GM19239 (cell line): Measurements from ENCODE around the gene BPIFB2.

Source experiments
- DNase-seq: peaks from one replicate; pipeline ENCODE4 v3.0.0; 2011; ENCODE audit warnings: low spot score; ENCODE audit not compliant: insufficient read length
- FAIRE-seq: peaks from 2 replicates; lab custom pipeline; 2011; peaks lifted over from hg19 to GRCh38; lab: Jason Lieb, UNC

BPIFB2 gene

DNA sequence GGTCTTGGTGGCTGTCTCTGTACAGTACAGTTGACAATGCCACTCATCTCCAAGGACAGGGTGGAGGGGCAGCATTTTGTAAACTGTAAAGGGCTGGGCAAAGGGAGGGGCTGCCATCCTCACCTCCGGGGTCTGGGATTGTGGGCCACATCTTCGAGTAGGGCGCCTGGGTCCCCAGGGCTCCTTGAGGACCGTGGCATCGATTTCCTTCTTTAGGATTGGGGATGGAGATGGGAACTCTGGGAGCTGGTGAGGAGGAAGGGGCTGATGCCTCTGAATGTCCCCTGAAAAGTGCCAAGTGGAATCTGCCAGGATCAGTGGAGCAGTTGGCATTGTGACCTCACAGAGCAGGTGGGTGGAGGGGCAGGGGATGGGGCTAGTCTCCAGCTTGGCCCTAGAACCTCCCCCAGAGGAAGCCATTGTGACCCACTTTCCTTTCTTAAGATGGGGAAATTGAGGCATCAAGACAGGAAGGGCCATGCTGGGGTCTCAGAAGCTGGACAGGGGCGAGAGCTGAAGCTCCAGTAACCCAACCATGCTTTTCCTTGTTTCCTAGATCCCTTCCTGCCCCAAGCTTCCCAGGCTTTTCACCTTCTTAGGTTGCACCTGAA lies 3.3 kb upstream of the BPIFB2 start, which contains the start of gene SUN5:
SUN5 (minus strand) TSS at position 293 of the 611 bp plus-strand sequence; CDS start at position 200, 93 bp downstream.
- FAIRE-seq (no peak), DNase-seq (no peak)

DNA sequence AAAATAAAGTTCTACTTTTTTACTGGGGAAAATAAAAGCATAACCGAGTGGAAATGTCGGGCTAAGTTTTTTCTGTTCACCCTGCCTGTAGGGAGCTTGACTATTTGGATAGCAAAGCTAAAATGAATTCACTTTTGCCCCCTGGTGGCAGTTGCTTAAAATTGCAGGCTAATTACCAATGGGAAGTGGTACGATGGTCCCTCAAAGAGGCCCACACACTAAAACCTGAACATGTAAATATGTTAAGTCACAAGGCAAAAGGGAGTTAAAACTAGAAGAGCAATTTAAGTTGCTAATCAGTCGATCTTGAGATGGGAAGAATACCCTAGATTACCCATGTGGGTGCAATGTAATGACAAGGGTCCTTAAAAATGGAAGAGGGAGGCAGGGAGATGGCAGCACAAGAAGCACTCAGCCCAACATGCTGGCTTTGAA lies 2.4 kb upstream of the BPIFB2 start:
- FAIRE-seq (no peak), DNase-seq (peak; percentile 38)

DNA sequence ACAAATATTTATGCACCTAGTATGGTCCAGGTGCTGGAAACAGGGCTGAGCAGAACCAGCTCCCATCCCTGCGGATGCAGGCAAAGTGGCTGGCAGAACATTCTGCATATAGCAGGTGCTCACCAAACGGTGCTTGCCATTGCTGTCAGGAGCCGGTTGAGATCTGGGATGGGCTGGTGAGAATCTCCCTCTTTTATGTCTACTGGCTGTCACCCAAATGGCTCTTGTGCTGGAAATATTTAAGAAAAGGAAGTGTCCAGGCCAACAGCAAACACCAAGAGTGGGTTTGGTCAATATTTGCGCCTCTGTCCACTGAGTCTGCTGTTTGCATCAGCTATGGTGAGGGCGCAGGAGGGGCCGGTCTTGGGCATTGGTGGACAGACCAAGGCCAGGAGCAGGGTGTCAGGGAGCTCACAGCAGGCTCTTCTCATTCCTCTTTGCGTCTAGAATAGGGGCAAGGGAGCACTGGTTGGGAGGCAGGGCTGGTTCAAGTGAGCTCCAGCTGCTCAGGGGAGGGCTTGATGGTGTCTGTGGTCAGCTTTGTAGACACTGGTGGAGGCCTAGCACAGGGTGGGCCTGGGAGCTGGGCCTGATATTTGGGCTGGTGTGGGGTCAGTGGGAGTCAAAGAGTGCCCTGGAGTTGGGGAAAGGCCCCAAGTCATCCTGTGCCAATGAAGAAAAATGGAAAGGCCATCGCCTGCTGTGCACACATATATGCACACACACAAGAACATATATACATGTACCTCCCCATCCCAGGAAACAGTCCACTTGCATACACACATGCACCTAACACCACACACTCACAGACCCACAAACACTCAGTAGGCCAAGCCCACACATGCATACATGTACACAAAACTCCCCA lies 1.4 kb upstream of the BPIFB2 start:
- DNase-seq = no peak
- no peak for FAIRE-seq

DNA sequence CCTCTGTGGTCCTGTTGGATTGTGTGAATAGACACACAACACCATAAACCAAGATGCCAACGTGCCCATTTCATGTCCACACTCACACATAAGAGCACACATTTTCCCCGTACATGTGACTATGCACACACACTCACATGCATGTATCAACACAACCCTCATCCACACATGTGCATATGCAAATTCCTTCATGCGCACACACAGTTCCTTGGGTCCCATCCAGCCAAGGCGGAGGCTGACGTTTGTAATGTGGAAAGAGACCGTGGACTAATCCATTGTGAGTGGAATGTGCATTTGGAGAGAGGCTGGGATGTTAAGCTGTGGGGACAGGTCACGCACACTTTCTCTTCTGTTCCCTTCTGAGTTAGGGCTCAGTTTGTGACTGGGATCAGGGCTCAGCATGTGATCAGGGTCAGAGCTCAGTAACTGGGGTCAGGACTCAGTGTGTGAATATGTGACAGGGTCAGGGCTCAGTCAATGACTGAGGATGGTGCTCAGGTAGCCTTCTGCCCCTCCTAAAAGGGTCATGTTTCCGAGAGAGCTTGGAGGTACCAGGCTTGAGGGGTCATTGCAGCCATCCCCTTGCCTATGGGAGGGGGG lies 628 bp upstream of the BPIFB2 start:
- FAIRE-seq = no peak
- DNase-seq = no peak

DNA sequence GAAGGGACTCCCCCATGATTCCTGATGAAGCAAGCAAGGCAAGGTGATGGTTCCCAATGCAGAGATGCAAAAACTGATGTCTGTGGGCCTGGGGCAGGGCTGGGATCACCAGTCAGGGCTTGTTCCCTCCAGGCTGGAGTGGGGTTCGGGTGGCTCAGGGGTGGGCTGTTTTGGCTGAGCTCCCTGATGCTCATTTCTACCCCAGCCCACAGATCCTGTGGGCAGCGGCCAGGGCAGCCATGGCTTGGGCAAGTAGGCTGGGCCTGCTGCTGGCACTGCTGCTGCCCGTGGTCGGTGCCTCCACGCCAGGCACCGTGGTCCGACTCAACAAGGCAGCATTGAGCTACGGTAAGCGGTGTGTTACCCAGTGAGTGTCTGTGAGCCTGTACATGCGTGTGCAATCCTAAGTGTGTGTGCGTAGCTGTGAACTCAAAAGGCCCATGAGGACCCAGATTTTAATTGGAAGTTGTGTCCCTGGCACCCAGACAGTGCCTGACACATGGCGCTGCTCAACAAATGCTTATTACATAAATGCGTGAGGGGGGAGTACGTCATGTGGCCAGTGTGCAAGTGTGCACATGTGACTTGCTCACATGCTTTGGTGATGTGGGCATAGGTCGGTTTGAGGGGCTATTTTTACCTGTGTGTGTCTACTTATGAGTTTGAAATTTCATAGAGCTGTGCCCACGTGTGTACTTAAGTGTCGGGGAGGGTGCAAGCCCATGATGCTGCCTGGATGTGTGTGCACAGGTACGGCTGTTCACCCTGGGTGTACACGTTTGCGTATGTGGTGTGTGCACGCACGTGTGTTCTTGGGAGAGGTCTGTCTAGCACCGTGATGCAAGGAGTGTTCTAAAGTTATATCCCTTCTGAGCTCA lies 1.1 kb downstream of the BPIFB2 start:
- no peak for FAIRE-seq
- DNase-seq = no peak

DNA sequence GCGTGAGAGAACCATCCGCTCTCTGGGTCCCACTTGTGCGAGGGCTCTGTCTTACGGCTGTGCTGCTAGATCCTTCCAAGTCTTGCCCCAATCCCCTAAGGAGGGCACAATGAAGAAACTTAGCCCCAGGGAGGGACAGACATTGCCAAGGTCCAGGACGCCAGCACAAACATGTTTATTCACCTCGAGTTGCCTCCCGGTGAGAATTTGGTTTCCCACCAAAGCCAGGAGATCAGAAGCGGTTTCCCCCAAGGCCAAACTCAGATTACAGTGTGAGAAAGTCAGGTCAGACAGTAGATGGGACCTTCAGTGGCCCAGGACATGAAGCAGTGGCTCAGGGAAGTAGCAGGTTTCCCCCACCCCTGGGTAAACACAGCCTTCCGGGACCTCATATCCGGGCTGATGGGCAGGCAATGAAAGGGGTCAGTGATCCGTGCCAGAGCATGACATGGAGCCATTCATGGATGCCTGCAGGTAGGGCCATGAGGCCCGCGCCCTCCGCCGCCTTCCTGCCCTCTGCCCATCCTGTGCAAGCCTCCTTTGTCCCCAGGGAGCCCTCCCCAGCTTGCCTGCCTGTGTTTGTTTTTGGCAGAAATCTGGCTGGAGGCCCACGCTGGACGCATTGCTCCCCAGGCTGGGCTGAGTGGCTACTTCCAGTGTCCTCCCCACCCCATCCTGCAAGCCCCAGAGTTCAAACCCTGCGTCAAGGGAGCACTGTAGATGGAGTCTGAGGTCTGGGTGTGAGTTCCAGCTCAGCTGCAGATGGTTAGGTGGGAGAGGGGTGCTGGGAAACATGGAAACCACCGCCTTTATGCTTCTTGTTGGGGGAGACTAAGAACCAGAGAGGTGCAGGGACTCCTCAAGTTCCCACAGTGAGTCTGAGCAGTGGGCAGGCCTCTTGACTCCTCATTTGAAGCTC lies 2.0 kb downstream of the BPIFB2 start:
- DNase-seq (no peak), FAIRE-seq (no peak)

DNA sequence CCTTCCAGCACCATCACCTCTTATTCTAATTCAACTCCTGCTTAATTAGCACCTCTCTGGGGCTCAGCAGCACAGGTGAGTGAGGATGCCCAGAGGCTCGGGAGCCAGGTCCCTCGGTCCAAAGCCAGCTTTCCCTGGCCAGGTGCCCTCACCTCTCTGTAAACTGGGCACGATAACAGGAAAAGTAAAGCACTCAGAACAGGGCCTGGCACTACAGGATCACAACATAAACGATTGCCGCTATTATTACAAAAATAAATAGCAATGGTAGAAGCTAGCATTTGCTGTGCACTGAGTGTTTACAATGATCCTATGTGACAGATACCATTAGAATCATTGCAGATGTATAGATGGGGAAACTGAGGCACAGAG lies 2.6 kb downstream of the BPIFB2 start:
- FAIRE-seq (no peak), DNase-seq (no peak)

DNA sequence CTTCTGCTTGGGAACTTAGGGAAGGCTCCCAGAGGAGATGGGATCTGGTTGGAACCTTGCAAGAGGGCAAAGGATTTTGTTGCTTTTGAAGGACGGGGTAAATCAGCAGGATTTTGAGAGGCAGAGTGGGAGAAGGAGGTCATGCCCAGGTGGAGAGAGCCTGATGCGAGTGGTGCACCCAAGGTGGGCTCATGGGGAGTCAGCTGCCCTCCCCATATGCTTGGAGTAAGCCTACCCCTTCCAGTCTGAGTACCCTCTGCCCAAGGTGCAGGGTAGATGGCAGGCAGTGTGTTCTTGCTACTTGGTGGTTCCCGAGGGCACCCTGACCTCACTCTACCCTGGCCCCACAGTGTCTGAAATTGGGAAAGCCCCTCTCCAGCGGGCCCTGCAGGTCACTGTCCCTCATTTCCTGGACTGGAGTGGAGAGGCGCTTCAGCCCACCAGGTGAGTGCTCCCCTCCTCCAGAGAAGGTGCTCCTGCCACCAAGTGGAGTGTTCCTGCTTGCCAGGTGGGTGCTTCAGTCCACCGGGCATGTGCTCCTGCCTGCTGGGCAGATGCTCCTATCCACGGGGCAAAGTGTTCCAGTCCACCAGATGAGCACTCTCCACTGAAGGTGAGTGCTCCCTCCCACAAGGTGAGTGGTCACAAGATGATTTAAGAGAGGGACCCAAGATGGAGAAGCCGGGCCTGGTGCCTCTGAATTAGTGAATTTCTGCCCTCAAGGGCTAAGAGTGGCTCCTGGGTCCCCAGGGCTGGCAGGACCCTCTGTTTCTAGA lies 3.4 kb downstream of the BPIFB2 start:
- FAIRE-seq = no peak
- no peak for DNase-seq

DNA sequence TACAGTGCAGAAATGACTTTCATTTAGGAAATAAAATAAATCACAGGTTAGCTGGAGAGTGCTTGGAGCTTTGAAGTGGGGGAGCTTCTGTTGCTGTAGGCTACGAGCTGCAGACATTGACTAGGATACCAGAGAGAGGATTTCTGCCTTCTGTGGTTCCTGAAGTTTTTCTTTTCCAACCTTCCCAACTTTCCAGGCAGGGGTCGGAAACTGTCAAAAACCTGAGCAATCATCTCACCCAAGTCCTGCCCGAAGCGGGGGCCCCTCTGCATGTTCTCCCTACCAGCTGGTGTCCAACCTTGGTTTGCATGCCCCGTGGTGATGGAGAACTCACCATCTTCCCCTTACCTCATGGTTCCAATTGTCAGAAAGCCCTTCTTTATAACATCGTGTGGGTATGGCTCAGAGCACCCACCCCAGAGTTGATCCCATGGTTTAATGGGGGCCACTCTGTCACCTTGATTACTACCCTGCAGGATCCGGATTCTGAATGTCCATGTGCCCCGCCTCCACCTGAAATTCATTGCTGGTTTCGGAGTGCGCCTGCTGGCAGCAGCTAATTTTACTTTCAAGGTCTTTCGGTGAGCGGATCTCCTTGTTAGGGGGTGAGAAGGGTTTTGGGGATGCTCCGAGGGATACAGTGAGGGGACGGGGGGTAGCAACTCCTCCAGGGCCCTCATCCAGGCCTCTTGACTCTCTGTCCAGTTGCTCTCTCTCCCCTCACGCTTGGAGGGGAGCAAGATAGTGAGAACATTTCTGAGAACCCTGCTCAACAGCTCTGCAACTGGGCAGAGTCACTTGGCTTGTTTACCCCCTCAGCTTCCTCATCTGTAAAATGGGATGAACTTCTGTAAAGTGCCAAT lies 5.1 kb downstream of the BPIFB2 start:
- no peak for DNase-seq
- FAIRE-seq = no peak

DNA sequence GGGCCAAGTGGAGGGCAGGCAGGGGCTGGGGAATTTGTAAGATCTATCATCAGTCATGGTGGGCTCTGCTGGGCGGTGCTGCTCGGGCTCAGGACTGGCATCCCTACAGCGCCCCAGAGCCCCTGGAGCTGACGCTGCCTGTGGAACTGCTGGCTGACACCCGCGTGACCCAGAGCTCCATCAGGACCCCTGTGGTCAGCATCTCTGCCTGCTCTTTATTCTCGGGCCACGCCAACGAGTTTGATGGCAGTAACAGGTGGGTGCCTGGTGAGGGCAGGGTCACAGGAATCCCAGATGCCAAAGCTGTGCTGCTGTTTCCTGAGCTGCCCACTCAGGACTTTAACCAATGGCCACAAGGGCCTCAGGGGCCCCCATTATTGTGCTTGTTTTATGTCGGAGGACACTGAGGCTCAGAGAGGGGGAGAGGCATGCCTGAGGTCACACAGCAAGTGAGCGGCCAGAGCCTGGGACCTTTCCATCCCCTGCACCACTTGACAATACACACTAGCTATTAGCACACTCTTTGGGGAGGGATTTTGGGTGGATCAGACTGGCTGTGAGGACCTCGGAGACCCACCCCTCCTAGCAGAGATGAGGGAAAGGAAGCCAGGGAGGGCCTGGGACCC lies 6.3 kb downstream of the BPIFB2 start:
- FAIRE-seq (no peak), DNase-seq (no peak)

DNA sequence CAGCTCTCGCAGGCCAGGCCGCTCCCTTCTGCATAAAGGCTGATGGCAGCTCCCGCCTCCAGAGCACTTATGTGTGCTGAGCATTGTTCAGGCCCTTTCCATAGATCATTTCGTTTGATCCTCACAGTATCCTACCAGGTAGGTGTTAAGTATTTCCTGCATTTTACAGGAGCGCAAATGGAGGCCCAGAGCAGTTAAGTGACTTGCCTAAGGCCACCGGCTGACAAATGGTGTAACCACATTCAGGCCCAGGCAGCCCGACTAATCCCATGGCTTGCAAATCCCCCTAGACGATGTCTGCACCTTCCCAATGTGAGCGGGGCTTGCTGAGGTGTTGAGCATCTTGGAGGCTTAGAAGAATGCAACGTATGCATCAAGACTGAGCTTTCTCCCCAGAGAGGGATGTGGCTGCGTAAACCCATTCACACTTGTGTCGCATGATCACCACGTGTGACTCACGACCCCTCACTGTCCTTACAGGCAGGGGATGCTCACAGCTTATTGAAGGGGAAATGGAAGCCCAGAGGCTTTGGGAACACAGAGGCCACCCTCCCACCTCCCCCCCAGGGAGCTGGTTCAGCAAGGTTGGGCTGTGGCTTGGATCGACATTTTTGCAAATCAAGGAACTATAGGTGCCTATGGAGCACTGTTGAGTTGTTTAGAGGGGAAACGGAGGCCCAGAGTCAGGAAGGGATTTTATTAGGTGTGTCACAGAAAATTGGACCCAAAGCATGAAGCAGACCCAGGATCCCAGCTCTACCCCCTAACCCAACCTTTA lies 7.0 kb downstream of the BPIFB2 start:
- DNase-seq = no peak
- no peak for FAIRE-seq

DNA sequence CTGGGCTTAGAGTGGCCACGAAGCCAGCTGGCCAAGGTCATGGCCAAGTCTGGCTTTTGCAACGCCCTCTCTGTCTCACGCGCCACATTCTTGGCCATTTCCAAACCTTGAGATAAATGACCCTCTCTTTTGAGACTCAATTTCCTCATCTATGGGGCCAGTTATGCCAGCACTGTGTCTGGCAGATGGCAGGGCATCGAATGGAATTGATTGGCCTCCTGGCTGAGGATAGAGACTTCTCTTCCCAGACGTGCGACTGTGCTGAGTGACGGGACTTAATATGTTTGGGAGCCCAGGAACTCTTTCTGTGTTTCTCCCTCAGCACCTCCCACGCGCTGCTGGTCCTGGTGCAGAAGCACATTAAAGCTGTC lies 7.6 kb downstream of the BPIFB2 start:
- DNase-seq = no peak
- no peak for FAIRE-seq

DNA sequence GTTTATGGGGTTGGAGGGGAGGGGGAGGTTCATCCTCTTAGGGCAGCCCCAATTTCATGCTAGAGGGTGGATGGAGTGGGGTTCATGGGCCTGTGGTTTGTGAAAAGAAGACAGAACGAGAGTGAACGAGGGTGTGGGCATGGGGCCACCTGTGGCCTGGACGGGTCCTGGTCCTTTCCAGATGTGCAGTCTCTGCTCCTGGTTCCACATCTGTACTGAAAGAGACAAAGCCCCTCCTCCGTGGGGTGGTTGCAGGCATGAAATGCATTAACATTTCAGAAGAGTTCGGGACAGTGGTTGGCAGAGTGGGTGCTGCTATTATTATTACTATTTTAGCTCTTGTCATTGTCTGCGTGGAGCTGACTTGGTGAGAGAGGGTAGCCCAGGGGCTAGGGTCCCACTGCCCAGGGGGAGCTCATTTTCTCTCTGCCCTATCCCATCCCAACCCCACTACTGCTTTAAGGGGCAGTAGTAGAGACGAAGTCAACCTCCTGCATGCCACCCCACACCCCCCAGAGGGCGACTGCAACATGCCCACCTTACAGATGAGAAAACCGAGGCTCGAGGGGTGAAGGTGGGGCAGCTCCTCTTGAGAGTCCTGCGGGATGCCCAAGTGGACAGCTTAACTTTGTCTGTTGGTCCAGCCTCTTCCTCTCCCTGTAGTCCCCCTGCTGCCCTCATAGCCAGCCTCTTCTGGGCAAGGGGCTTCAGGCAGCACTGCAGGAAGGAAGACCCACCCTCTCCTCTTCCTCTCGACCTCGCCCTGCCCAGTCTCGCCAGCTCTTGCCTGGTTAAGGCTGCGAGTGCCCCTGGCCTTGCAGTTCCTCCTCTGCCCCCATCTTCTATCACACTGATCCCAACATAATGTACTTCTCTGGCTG lies 8.4 kb downstream of the BPIFB2 start:
- no peak for FAIRE-seq

DNA sequence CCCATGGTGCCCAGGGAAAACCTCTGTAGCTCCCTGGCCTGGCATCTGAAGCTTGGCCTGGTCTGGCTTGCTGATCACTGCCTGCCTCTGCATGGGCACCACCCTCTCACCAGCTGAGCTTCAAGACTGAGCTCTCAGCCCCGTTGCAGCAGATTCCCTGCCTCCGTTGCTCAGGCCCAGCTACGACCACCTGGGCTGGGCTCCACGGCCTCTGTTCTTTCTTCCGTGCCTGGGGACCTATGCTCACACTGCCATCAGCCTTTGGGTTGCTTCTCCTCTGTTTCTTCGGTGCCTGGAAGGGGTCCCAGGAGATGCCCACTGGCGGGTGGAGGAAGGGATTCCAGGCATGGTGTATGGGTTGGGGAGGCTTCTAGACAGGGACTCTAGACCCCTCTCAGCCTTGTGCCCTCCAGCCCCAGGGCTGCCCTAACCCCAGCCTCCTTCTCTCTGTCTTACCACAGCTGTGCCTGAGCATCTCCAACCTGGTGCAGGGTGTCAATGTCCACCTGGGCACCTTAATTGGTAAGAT lies 9.1 kb downstream of the BPIFB2 start:
- FAIRE-seq (no peak), DNase-seq (no peak)

More for the DNA sequence above, 8.4 kb downstream of the BPIFB2 start:
- DNase-seq = no peak

DNA sequence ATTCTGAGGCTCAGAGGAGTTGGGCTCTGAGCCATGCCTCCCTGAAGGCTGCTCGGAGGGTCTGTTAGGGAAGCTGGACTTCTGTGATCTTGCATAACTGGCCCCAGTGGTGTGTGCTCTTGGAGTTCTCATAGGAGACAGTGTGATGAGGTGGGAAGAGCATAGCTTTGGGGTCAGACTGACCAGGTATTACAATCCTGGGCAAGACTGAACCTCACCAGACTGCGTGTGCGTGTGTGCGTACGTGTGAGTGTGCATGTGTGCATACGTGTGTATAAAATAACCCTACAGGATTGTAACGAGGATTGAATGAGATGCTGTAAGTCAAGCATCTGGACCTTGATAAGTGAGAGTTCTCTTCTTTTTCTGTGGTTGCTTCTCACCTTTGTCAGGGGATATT lies 10.0 kb downstream of the BPIFB2 start:
- FAIRE-seq = no peak
- no peak for DNase-seq
